Panc1 (cell line): ENCODE results near the gene LAG3. TPM values are rescaled to one million over a fixed set of nuclear protein-coding genes. Genes with fewer than 3 reads are reported as not detected.

ENCODE experiments used
- ATAC-seq: fragments of 200-7000 bp; cut with Tn5 transposase; 2 replicates; pipeline ENCODE4 v1.9.1; 2020; ENCODE audit warnings: mild to moderate bottlenecking, moderate library complexity
- BruUV-seq: library from RNA; stranded (reverse); fragments of 400-500 nt; replicated peaks from 2 replicates; lab custom pipeline; 2021; lab: Mats Ljungman, UMichigan
- CTCF ChIA-PET: fragments of 300-600 bp; sonication (Branson Sonifier 250); formaldehyde crosslinking; loops from one replicate; lab custom pipeline; 2022; ENCODE audit warnings: antibody characterized with exemption; lab: Charles Lee
- POLR2A ChIA-PET: fragments of 300-600 bp; sonication (Branson Sonifier 250); formaldehyde crosslinking; loops from one replicate; lab custom pipeline; 2022; ENCODE audit warnings: antibody characterized with exemption; lab: Charles Lee
- DNase-seq: peaks from one replicate; pipeline ENCODE4 v3.0.0-alpha.2; 2010; ENCODE audit warnings: low read depth, low spot score
- H3K27ac ChIP-seq: 2 replicates; pipeline ENCODE4 v1.5.1; 2011; ENCODE audit warnings: mild to moderate bottlenecking, low read length, inconsistent platforms
- H3K27me3 ChIP-seq: fragments of 200-500 bp; sonication (Bioruptor generic); 2 replicates; pipeline ENCODE4 v1.6.0; 2014; ENCODE audit warnings: low read length, inconsistent platforms; ENCODE audit not compliant: control insufficient read depth, insufficient read depth
- H3K36me3 ChIP-seq: fragments of 200-500 bp; sonication (Bioruptor generic); 2 replicates; pipeline ENCODE4 v1.5.1; 2014; ENCODE audit warnings: inconsistent platforms, mild to moderate bottlenecking, low read length, moderate library complexity; ENCODE audit not compliant: control insufficient read depth, insufficient read depth
- H3K4me1 ChIP-seq: 2 replicates; pipeline ENCODE4 v1.5.1; 2011; ENCODE audit warnings: inconsistent platforms, mild to moderate bottlenecking, low read length, moderate library complexity; ENCODE audit not compliant: control insufficient read depth, insufficient read depth
- H3K4me3 ChIP-seq, 2 experiments: 2 replicates each; pipeline ENCODE4 v1.5.1; 2011 to 2012; ENCODE audit warnings: low read depth in 2 of 2, low read length in 2 of 2, mild to moderate bottlenecking in 2 of 2, inconsistent platforms in 1 of 2, moderate library complexity in 1 of 2
- H3K9me3 ChIP-seq: fragments of 200-500 bp; sonication (Bioruptor generic); 2 replicates; pipeline ENCODE4 v1.5.1; 2014; ENCODE audit warnings: low read depth, mild to moderate bottlenecking, inconsistent platforms, low read length, moderate library complexity; ENCODE audit not compliant: control insufficient read depth, insufficient read depth
- CTCF ChIP-seq: fragments of 450-650 bp; IDR thresholded peaks from 2 replicates; pipeline ENCODE4 v1.5.1; 2017; ENCODE audit warnings: mild to moderate bottlenecking
- POLR2AphosphoS5 ChIP-seq: IDR thresholded peaks from 2 replicates; pipeline ENCODE4 v1.6.1; 2012; ENCODE audit warnings: mild to moderate bottlenecking, low read depth, low read length, moderate library complexity
- REST ChIP-seq, 2 experiments: IDR thresholded peaks; 2 replicates each; pipeline ENCODE4 v1.6.1; 2011 to 2012; ENCODE audit warnings: low read depth in 2 of 2, control low read depth in 1 of 2, low read length in 1 of 2, mild to moderate bottlenecking in 1 of 2, moderate library complexity in 1 of 2; ENCODE audit not compliant: insufficient read depth in 1 of 2
- SIN3A ChIP-seq: IDR thresholded peaks from 2 replicates; pipeline ENCODE4 v1.6.1; 2012; ENCODE audit warnings: low read depth, mild to moderate bottlenecking, low read length, moderate library complexity, borderline replicate concordance; ENCODE audit not compliant: insufficient read depth
- TCF7L2 ChIP-seq: IDR thresholded peaks from 2 replicates; pipeline ENCODE4 v1.6.1; 2011; ENCODE audit warnings: mild to moderate bottlenecking, low read depth, low read length, inconsistent platforms
- in situ Hi-C: cut with HindIII; loops from 2 replicates; pipeline ENCODE4 v1.10.0; 2016; ENCODE audit warnings: low sequenced_read_pairs, low pct_unique_long_range_greater_than_20kb
- intact Hi-C: fragments of 100-400 bp; cut with micrococcal nuclease; formaldehyde crosslinking; loops from one replicate; pipeline ENCODE4 v1.10.0; 2022; ENCODE audit not compliant: unreplicated experiment
- total RNA-seq: library from RNA; stranded (reverse); gene quantifications from one replicate; pipeline ENCODE4 v1.2.1, GENCODE V29; 2021; ENCODE audit not compliant: unreplicated experiment

LAG3 gene
- total RNA-seq, 1 experiment from 2014 or later, result 2.7 TPM

- Histone ChIP-seq H3K4me1 (peaks cover 10% of the 10 kb centered on the region; the same call in 1 of the 2 replicates), H3K9me3 (no peaks in the 10 kb centered on the region), H3K36me3 (no peaks in the 10 kb centered on the region), H3K4me3 (no peak overlapping the region), H3K27ac (no peak overlapping the region), H3K27me3 (no peaks in the 10 kb centered on the region)
- TF ChIP-seq REST (IDR thresholded peaks at IDR 0.05; ENCODE audit: insufficient read depth in 1 of 2, low read depth in 2 of 2, low read length in 1 of 2) (no peak), POLR2AphosphoS5 (no peak), CTCF (no peak), TCF7L2 (no peak), SIN3A (no peak)
- ChIA-PET CTCF (interaction anchor here (0.6 to 1.3 kb wide), 3 partner anchors 71 to 474 kb away, joined by 5 to 11 read pairs (median 7); partner anchors contain the start of gene MLF2), POLR2A (interaction anchor here (0.6 kb wide), 1 partner anchor 43 kb away, joined by 7 read pairs; no protein-coding TSS in a partner anchor)
- no TSS peak for BruUV-seq
- no peak for DNase-seq
- in situ Hi-C loops, result no loop called here
- intact Hi-C loops, result no loop called here
- no peak for ATAC-seq
Measured at GRCh38 chr12:6824085-6824775, 51.9 kb downstream of the LAG3 start.

GRCh38 chr12:6824901-6825381 lies 52.6 kb downstream of the LAG3 start:
- in situ Hi-C loops, result no loop called here
- H3K27me3 ChIP-seq, result no peaks in the 10 kb centered on the region
- CTCF ChIA-PET, result interaction anchor here (0.6 to 1.3 kb wide), 2 partner anchors 71 to 119 kb away, joined by 5 to 11 read pairs; partner anchors contain the start of gene MLF2
- POLR2A ChIA-PET, result no interaction called here
- intact Hi-C loops, result loop anchor here (1.0 to 5.0 kb wide), 2 partner anchors 73 to 89 kb away; partner anchors contain the start of gene MLF2
- TF ChIP-seq TCF7L2 (no peak), CTCF (no peak), REST (IDR thresholded peaks at IDR 0.05; ENCODE audit: insufficient read depth in 1 of 2, low read depth in 2 of 2, low read length in 1 of 2) (no peak), SIN3A (no peak), POLR2AphosphoS5 (no peak)
- DNase-seq (no peak), ATAC-seq (peak; percentile 28; the same call in 1 of the 2 replicates)
- no peaks in the 10 kb centered on the region for H3K9me3 ChIP-seq
- H3K4me3 ChIP-seq, result peak overlapping the region in 1 of 2 experiments; percentile 27; a peak in 1 of 4 replicates
- BruUV-seq, result TSS peak; percentile 56
- no peak overlapping the region for H3K27ac ChIP-seq
- no peaks in the 10 kb centered on the region for H3K36me3 ChIP-seq
- peaks cover 10% of the 10 kb centered on the region; the same call in 1 of the 2 replicates for H3K4me1 ChIP-seq
